ENCODE results near the gene ZNF273. TPM values are rescaled to one million over a fixed set of nuclear protein-coding genes. Genes with fewer than 3 reads are reported as not detected.
"Not testable (repeated sequence)": the region's sequence is repeated elsewhere in the genome, so short reads cannot be mapped to it uniquely, and the experiment has no call there.

The ZNF273 gene
- total RNA-seq, 1 donor from 2014 or later = 1.7 TPM

GRCh38 chr7:64945503-64946175 lies 42.6 kb downstream of the ZNF273 start:
- Mint-ChIP-seq H3K36me3 (ENCODE audit: low read depth) (no peaks in the 10 kb centered on the region), H3K27ac (ENCODE audit: unreplicated experiment) (no peak overlapping the region), H3K4me3 (ENCODE audit: unreplicated experiment) (no peak overlapping the region), H3K9me3 (ENCODE audit: low read depth) (no peaks in the 10 kb centered on the region), H3K4me1 (ENCODE audit: low read depth) (peaks cover 3% of the 10 kb centered on the region), H3K27me3 (ENCODE audit: low read depth) (peaks cover 30% of the 10 kb centered on the region)
- TF ChIP-seq CTCF (IDR thresholded peaks at IDR 0.05) = no peak
- DNase-seq (ENCODE audit: low spot score) = no peak

GRCh38 chr7:64946772-64947171 lies 43.7 kb downstream of the ZNF273 start:
- H3K4me1 Mint-ChIP-seq (ENCODE audit: low read depth) = peaks cover 6% of the 10 kb centered on the region
- H3K36me3 Mint-ChIP-seq (ENCODE audit: low read depth) = no peaks in the 10 kb centered on the region
- peak overlapping the region; percentile 13 for H3K4me3 Mint-ChIP-seq (ENCODE audit: unreplicated experiment)
- H3K27ac Mint-ChIP-seq (ENCODE audit: unreplicated experiment) = no peak overlapping the region
- peak; percentile 43 for TF ChIP-seq CTCF (IDR thresholded peaks at IDR 0.05)
- no peaks in the 10 kb centered on the region for H3K9me3 Mint-ChIP-seq (ENCODE audit: low read depth)
- no peak for DNase-seq (ENCODE audit: low spot score)
- H3K27me3 Mint-ChIP-seq (ENCODE audit: low read depth) = peaks cover 30% of the 10 kb centered on the region

- TF ChIP-seq CTCF (IDR thresholded peaks at IDR 0.05) = no peak
- no peak for DNase-seq (ENCODE audit: low spot score)
- no peak overlapping the region for H3K27ac Mint-ChIP-seq (ENCODE audit: unreplicated experiment)
- H3K9me3 Mint-ChIP-seq (ENCODE audit: low read depth) = no peaks in the 10 kb centered on the region
- peaks cover 30% of the 10 kb centered on the region for H3K27me3 Mint-ChIP-seq (ENCODE audit: low read depth)
- no peaks in the 10 kb centered on the region for H3K36me3 Mint-ChIP-seq (ENCODE audit: low read depth)
- peaks cover 6% of the 10 kb centered on the region for H3K4me1 Mint-ChIP-seq (ENCODE audit: low read depth)
- peak overlapping the region; percentile 23 for H3K4me3 Mint-ChIP-seq (ENCODE audit: unreplicated experiment)
These were observed 44.4 kb downstream of the ZNF273 start for GRCh38 chr7:64947252-64948000.

GRCh38 chr7:64948774-64949173 lies 45.7 kb downstream of the ZNF273 start:
- not testable (repeated sequence) for H3K4me3 Mint-ChIP-seq (ENCODE audit: unreplicated experiment); H3K4me1 Mint-ChIP-seq (ENCODE audit: low read depth); DNase-seq (ENCODE audit: low spot score); H3K36me3 Mint-ChIP-seq (ENCODE audit: low read depth); H3K9me3 Mint-ChIP-seq (ENCODE audit: low read depth); H3K27ac Mint-ChIP-seq (ENCODE audit: unreplicated experiment)
- peaks cover 30% of the 10 kb centered on the region for H3K27me3 Mint-ChIP-seq (ENCODE audit: low read depth)

- not testable (repeated sequence) for H3K27ac Mint-ChIP-seq (ENCODE audit: unreplicated experiment); H3K9me3 Mint-ChIP-seq (ENCODE audit: low read depth); H3K4me1 Mint-ChIP-seq (ENCODE audit: low read depth); H3K4me3 Mint-ChIP-seq (ENCODE audit: unreplicated experiment); DNase-seq (ENCODE audit: low spot score); H3K36me3 Mint-ChIP-seq (ENCODE audit: low read depth)
- H3K27me3 Mint-ChIP-seq (ENCODE audit: low read depth) = peaks cover 30% of the 10 kb centered on the region
These were observed 47.6 kb downstream of the ZNF273 start for GRCh38 chr7:64950673-64951072.

GRCh38 chr7:64951250-64951848 lies 48.3 kb downstream of the ZNF273 start:
- no peak for DNase-seq (ENCODE audit: low spot score)
- Mint-ChIP-seq H3K27ac (ENCODE audit: unreplicated experiment) (no peak overlapping the region), H3K4me3 (ENCODE audit: unreplicated experiment) (no peak overlapping the region), H3K27me3 (ENCODE audit: low read depth) (peaks cover 25% of the 10 kb centered on the region), H3K9me3 (ENCODE audit: low read depth) (peaks cover 2% of the 10 kb centered on the region), H3K4me1 (ENCODE audit: low read depth) (peaks cover 6% of the 10 kb centered on the region), H3K36me3 (ENCODE audit: low read depth) (no peaks in the 10 kb centered on the region)
- TF ChIP-seq CTCF (IDR thresholded peaks at IDR 0.05) = peak; percentile 91

Data from chondrocyte (in vitro differentiated cells).